ENCODE measurements around the gene ZBTB7B. TPM values are rescaled to one million over a fixed set of nuclear protein-coding genes. Genes with fewer than 3 reads are reported as not detected.

Gene ZBTB7B
- polyA plus RNA-seq, 2 of the 4 experiments (the other 2 are of a cell fraction), result 20.5 to 30.7 TPM

DNA sequence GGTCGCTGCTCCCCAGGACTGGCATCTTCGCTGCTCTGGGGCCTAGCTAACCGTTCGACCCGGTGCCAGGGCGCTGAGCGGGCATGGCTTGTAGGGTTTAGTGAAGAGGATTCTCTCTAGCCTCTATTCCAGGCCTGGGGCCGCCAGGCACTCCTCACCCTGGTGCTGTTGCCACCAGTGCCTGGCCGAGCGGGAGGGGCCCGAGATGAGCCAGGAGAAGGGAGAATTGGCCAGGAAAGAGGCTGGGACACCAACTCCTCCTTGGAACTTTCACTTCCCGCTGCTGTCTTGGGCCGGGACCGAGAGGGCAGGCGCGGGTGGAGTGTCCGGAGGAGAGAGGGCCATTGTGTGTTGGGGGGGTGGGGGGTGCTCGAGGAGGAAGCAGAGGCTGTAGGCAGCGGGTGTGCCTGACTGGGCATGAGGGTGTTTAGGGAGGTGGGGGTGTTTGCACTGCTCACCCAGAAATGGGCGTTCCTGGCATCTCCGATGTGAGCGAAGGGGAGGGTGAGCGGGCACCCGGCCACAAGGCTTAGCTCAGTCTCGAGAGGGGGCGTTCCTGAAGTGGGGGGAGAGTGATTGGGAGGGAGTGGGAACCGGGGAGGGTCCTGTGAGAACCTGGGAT lies 49.3 kb downstream of the ZBTB7B start (continued):
- TF ChIP-seq EHF (CRISPR knock-in tag; IDR thresholded peaks at IDR 0.05), result no peak
- no peak for TF ChIP-seq CBX8 (IDR thresholded peaks at IDR 0.05)

DNA sequence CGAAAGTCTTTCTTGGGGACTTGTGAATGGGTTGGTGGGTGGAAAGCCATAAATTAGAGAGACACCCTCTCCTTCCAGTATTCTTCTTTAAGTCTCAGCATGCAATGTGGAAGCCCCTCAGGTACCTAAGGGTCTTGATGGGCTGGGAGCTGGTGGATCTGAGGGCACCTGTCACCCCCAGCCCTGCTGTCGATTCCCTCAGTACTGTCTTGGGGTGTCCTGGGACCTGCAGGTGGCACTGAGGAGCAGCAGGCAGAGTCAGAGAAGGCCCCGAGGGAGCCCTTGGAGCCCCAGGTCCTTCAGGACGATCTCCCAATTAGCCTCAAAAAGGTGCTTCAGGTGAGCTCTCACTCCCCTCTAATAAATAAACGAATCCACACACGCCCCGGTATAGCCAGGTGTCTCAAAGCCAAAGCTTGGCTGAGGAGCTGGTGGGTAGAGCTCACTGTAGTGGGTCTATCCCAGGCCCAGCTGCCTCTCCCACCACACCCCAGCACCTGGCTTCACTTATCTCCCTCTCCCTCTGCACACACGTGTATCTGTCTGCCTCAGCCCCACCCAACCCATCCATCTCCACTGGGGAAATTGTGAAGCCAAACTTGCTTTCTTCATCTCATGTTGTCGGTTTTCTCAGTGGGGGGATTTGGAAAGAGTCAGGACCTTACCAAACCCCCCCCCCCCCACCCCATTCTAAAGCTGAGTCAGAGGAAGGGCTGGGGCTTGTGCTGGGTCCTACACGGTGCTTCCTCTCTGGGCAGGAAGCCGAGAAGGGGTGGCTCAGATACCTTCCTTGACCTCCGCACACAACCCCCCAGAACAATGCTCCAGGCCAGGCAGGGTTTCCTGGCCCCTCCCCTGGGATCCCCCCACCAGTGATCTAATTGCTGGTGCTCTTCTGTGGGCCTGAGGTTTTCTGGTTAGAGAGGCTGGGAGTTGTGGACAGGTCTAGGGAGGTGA lies 50.1 kb downstream of the ZBTB7B start:
- peak overlapping the region; percentile 93 to 94; a peak in 5 of 6 replicates for H3K27ac ChIP-seq
- ChIA-PET POLR2A (interaction anchor here (0.6 to 1.2 kb wide), 2 partner anchors 24 to 60 kb away, joined by 3 to 5 read pairs; partner anchors contain the start of gene LENEP), CTCF (interaction anchor here (1.2 to 27.3 kb wide), 7 partner anchors 9 to 573 kb away, joined by 3 to 350 read pairs (median 4); partner anchors contain the start of genes EFNA3 and EFNA4)
- TF ChIP-seq, protein P1, sequence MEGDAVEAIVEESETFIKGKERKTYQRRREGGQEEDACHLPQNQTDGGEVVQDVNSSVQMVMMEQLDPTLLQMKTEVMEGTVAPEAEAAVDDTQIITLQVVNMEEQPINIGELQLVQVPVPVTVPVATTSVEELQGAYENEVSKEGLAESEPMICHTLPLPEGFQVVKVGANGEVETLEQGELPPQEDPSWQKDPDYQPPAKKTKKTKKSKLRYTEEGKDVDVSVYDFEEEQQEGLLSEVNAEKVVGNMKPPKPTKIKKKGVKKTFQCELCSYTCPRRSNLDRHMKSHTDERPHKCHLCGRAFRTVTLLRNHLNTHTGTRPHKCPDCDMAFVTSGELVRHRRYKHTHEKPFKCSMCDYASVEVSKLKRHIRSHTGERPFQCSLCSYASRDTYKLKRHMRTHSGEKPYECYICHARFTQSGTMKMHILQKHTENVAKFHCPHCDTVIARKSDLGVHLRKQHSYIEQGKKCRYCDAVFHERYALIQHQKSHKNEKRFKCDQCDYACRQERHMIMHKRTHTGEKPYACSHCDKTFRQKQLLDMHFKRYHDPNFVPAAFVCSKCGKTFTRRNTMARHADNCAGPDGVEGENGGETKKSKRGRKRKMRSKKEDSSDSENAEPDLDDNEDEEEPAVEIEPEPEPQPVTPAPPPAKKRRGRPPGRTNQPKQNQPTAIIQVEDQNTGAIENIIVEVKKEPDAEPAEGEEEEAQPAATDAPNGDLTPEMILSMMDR (IDR thresholded peaks at IDR 0.05), result peak; percentile 40
- TF ChIP-seq RAD21 (conservative IDR thresholded peaks at IDR 0.05 in 1 of 2, IDR thresholded peaks at IDR 0.05 in 1 of 2), result peak in 1 of 2 experiments; percentile 18; a peak in 1 of 5 replicates
- no peak for TF ChIP-seq TP53 (CRISPR knock-in tag; IDR thresholded peaks at IDR 0.05)
- no peak for TF ChIP-seq FOXS1 (CRISPR knock-in tag; IDR thresholded peaks at IDR 0.05)
- TF ChIP-seq SMC3 (IDR thresholded peaks at IDR 0.05), result peak; percentile 29; the same call in 1 of the 3 replicates
- FAIRE-seq, result no peak
- peaks cover 22% of the 10 kb centered on the region for H3K4me1 ChIP-seq
- peak overlapping the region; percentile 97 for H3K4me2 ChIP-seq
- ATAC-seq, result peak; percentile 41 to 52; a peak in 4 of 6 replicates
- 53% methylated on average over 11 of the region's 12 CpGs for WGBS (ENCODE audit: missing lambda C conversion rate)
- peak; percentile 29 to 76 for DNase-seq (ENCODE audit: low read depth in 1 of 2, low spot score in 1 of 2)
- no peaks in the 10 kb centered on the region for H3K9me3 ChIP-seq
- H3K4me3 ChIP-seq, result peak overlapping the region; percentile 94

DNA sequence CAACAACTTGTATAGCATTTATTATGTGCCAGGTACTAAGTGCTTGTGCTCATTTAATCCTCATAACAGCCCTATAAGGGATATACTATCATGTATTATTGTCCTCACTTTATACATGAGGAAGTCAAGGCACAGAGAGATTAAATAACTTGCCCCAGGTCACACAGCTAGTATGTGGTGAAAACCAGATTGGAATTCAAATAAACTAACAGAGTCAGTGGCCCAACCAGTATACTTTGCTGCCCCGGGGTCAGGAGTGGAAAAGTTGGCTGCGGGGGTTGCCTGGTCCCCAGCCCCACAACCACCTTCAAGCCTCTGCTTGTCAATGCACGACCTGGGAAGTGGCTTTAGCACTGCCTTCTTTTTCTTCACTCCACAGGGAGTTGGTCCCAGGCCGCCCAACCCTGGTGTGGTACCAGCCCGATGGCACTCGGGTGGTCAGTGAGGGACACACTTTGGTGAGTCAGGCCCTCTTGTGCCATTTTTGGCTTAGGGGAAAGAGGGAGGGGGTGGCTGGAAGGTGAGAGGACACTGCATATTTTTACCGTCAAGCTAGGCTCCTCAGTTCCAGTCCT lies 51.0 kb downstream of the ZBTB7B start:
- Histone ChIP-seq H3K4me3 (no peak overlapping the region), H3K4me1 (peaks cover 22% of the 10 kb centered on the region), H3K9me3 (no peaks in the 10 kb centered on the region), H3K4me2 (no peak overlapping the region), H3K27ac (no peak overlapping the region)
- CTCF ChIA-PET, result interaction anchor here (1.4 to 27.3 kb wide), 4 partner anchors 8 to 38 kb away, joined by 4 to 350 read pairs (median 213); partner anchors contain the start of genes EFNA3 and EFNA4
- POLR2A ChIA-PET, result interaction anchor here (0.6 to 1.2 kb wide), 2 partner anchors 23 to 61 kb away, joined by 3 to 5 read pairs; partner anchors contain the start of gene LENEP
- TF ChIP-seq HOXB13 (CRISPR knock-in tag; IDR thresholded peaks at IDR 0.05; ENCODE audit: low read depth) (no peak), FOXS1 (CRISPR knock-in tag; IDR thresholded peaks at IDR 0.05) (no peak), MAFK (IDR thresholded peaks at IDR 0.05; ENCODE audit: partially characterized antibody) (no peak), CHD2 (IDR thresholded peaks at IDR 0.05; ENCODE audit: low read length, partially characterized antibody) (no peak), RNF2 (IDR thresholded peaks at IDR 0.05; ENCODE audit: borderline replicate concordance, low read depth) (no peak), ESRRA (IDR thresholded peaks at IDR 0.05; ENCODE audit: borderline replicate concordance, low read length) (no peak), HOXA7 (CRISPR knock-in tag; IDR thresholded peaks at IDR 0.05) (no peak), MYC (IDR thresholded peaks at IDR 0.05; ENCODE audit: borderline replicate concordance, low read length) (no peak), EHF (CRISPR knock-in tag; IDR thresholded peaks at IDR 0.05) (no peak), NR3C1 (IDR thresholded peaks at IDR 0.05) (no peak), CHD4 (IDR thresholded peaks at IDR 0.05; ENCODE audit: borderline replicate concordance) (no peak), GATA3 (IDR thresholded peaks at IDR 0.05; ENCODE audit: borderline replicate concordance) (no peak), EP300 (IDR thresholded peaks at IDR 0.05) (no peak), RAD21 (conservative IDR thresholded peaks at IDR 0.05 in 1 of 2, IDR thresholded peaks at IDR 0.05 in 1 of 2) (no peak)
- TF ChIP-seq, protein P2, sequence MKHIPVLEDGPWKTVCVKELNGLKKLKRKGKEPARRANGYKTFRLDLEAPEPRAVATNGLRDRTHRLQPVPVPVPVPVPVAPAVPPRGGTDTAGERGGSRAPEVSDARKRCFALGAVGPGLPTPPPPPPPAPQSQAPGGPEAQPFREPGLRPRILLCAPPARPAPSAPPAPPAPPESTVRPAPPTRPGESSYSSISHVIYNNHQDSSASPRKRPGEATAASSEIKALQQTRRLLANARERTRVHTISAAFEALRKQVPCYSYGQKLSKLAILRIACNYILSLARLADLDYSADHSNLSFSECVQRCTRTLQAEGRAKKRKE (CRISPR knock-in tag; IDR thresholded peaks at IDR 0.05; ENCODE audit: low read depth), result no peak
- TF ChIP-seq, protein P3, sequence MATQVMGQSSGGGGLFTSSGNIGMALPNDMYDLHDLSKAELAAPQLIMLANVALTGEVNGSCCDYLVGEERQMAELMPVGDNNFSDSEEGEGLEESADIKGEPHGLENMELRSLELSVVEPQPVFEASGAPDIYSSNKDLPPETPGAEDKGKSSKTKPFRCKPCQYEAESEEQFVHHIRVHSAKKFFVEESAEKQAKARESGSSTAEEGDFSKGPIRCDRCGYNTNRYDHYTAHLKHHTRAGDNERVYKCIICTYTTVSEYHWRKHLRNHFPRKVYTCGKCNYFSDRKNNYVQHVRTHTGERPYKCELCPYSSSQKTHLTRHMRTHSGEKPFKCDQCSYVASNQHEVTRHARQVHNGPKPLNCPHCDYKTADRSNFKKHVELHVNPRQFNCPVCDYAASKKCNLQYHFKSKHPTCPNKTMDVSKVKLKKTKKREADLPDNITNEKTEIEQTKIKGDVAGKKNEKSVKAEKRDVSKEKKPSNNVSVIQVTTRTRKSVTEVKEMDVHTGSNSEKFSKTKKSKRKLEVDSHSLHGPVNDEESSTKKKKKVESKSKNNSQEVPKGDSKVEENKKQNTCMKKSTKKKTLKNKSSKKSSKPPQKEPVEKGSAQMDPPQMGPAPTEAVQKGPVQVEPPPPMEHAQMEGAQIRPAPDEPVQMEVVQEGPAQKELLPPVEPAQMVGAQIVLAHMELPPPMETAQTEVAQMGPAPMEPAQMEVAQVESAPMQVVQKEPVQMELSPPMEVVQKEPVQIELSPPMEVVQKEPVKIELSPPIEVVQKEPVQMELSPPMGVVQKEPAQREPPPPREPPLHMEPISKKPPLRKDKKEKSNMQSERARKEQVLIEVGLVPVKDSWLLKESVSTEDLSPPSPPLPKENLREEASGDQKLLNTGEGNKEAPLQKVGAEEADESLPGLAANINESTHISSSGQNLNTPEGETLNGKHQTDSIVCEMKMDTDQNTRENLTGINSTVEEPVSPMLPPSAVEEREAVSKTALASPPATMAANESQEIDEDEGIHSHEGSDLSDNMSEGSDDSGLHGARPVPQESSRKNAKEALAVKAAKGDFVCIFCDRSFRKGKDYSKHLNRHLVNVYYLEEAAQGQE (IDR thresholded peaks at IDR 0.05), result no peak
- TF ChIP-seq, protein P4, sequence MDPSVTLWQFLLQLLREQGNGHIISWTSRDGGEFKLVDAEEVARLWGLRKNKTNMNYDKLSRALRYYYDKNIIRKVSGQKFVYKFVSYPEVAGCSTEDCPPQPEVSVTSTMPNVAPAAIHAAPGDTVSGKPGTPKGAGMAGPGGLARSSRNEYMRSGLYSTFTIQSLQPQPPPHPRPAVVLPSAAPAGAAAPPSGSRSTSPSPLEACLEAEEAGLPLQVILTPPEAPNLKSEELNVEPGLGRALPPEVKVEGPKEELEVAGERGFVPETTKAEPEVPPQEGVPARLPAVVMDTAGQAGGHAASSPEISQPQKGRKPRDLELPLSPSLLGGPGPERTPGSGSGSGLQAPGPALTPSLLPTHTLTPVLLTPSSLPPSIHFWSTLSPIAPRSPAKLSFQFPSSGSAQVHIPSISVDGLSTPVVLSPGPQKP (IDR thresholded peaks at IDR 0.05; ENCODE audit: low read depth, low read length), result no peak
- TF ChIP-seq, protein P5, sequence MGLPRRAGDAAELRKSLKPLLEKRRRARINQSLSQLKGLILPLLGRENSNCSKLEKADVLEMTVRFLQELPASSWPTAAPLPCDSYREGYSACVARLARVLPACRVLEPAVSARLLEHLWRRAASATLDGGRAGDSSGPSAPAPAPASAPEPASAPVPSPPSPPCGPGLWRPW (IDR thresholded peaks at IDR 0.05), result no peak
- 89% methylated on average over 7 of the region's 7 CpGs for WGBS (ENCODE audit: missing lambda C conversion rate)
- FAIRE-seq (no peak), DNase-seq (ENCODE audit: low read depth in 1 of 2, low spot score in 1 of 2) (no peak), ATAC-seq (no peak)

All from A549 (cell line).